Muscle layer of colon (tissue), 2 donors: ENCODE results near the gene NISCH.
"Not testable (repeated sequence)": the region's sequence is repeated elsewhere in the genome, so short reads cannot be mapped to it uniquely, and the experiment has no call there.

Experiments used
- H3K27ac ChIP-seq: one replicate; pipeline ENCODE4 v1.7.0; 2013; ENCODE audit warnings: low read depth, mild to moderate bottlenecking, low read length, moderate library complexity
- H3K27me3 ChIP-seq, 2 donors: one replicate each; pipeline ENCODE4 v1.7.0; 2013; ENCODE audit warnings: low read length in 2 of 2, mild to moderate bottlenecking in 2 of 2; ENCODE audit not compliant: insufficient read depth in 2 of 2, control insufficient read depth in 1 of 2
- H3K36me3 ChIP-seq: one replicate; pipeline ENCODE4 v1.7.0; 2013; ENCODE audit warnings: mild to moderate bottlenecking, low read length; ENCODE audit not compliant: insufficient read depth
- H3K4me1 ChIP-seq: one replicate; pipeline ENCODE4 v1.7.0; 2013; ENCODE audit warnings: mild to moderate bottlenecking, low read length; ENCODE audit not compliant: insufficient read depth
- H3K4me3 ChIP-seq, 2 donors: one replicate each; pipeline ENCODE4 v1.7.0; 2013; ENCODE audit warnings: low read length in 2 of 2, low read depth in 1 of 2, mild to moderate bottlenecking in 1 of 2, moderate library complexity in 1 of 2
- H3K9ac ChIP-seq: one replicate; pipeline ENCODE4 v1.7.0; 2013; ENCODE audit warnings: low read length
- H3K9me3 ChIP-seq: one replicate; pipeline ENCODE4 v1.7.0; 2013; ENCODE audit warnings: mild to moderate bottlenecking, low read length
- donor health status: abdominal sarcoma.
- donor health status: Adenocarcinoma of cecum.

Gene NISCH

GRCh38 chr3:52523386-52524257 is 68.2 kb downstream of the NISCH start:
- Histone ChIP-seq H3K4me3 (no peak overlapping the region), H3K27me3 (no peaks in the 10 kb centered on the region), H3K9me3 (no peaks in the 10 kb centered on the region), H3K4me1 (no peaks in the 10 kb centered on the region), H3K9ac (no peak overlapping the region), H3K27ac (no peak overlapping the region), H3K36me3 (peaks cover 13% of the 10 kb centered on the region)

GRCh38 chr3:52524258-52524751 is 68.9 kb downstream of the NISCH start:
- Histone ChIP-seq H3K27me3 (no peaks in the 10 kb centered on the region), H3K4me3 (no peak overlapping the region), H3K9ac (no peak overlapping the region), H3K9me3 (no peaks in the 10 kb centered on the region), H3K4me1 (no peaks in the 10 kb centered on the region), H3K36me3 (peaks cover 13% of the 10 kb centered on the region), H3K27ac (no peak overlapping the region)

DNA sequence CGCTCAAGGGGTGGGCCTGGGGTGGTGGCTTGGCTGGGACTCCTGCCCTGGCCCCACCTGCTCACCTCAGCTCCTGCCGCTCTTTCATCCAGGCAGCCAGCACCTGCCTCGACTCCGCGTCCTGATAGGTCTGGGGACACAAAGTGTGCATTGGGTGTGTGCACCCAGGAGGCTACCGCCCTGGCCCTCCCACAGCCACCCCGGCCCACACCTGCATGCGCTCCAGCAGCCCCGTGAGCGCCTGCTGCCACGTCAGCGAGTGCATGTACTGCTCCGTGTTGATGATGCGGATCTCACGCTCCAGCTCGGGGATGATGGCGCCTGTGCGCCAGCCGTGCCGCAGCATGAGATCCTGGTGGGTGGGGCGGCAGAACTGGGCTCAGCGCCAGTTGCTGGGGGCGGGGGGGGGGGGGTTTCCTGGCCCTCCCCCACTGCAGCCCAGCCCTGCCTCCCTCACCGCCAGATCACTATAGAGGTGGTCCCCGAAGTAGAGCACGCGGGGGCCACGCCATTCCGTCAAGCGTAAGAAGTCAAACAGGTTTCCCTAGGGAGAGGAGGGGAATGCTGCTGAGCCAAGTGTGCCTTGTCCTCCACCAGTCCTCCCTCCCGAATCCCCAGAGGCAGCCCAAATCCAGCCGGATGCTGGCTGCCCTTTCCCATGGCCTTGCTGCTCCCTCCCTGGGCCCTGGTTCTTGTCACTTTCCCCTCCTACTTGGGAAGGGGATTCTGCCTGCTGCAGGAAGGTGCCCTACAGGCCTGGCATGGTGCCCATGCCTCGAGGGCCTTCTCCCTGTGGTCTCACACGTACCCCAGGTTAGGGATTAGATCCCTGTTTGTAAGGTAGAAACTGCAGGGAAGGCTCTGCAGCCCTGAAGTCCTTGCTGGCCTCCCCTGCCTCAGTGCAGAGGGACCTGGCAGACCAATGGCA is 69.6 kb downstream of the NISCH start:
- Histone ChIP-seq H3K9ac (no peak overlapping the region), H3K27ac (no peak overlapping the region), H3K4me3 (no peak overlapping the region), H3K36me3 (peaks cover 13% of the 10 kb centered on the region), H3K4me1 (no peaks in the 10 kb centered on the region), H3K27me3 (no peaks in the 10 kb centered on the region), H3K9me3 (no peaks in the 10 kb centered on the region)

- Histone ChIP-seq H3K4me1 (no peaks in the 10 kb centered on the region), H3K4me3 (no peak overlapping the region), H3K27ac (no peak overlapping the region), H3K36me3 (peaks cover 13% of the 10 kb centered on the region), H3K27me3 (no peaks in the 10 kb centered on the region), H3K9me3 (no peaks in the 10 kb centered on the region), H3K9ac (no peak overlapping the region)
These were observed 70.5 kb downstream of the NISCH start for GRCh38 chr3:52525680-52526561.

DNA sequence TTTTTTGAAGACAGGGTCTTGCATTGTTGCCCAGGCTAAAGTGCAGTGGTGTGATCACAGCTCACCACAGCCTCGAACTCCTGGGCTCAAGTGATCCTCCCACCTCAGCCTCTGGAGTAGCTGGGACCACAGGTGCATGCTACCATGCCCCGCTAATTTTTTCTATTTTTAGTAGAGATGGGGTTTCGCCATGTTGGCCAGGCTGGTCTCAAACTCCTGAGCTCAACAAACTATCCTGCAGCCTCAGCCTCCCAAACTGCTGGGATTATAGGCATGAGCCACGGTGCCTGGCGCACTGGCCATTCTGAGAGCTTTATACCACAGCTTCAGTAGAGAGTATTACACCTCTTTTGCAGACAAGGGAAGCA is 71.3 kb downstream of the NISCH start:
- peaks cover 13% of the 10 kb centered on the region for H3K36me3 ChIP-seq
- not testable (repeated sequence) for H3K4me3 ChIP-seq, H3K9ac ChIP-seq, H3K27me3 ChIP-seq, H3K27ac ChIP-seq, H3K4me1 ChIP-seq, H3K9me3 ChIP-seq

DNA sequence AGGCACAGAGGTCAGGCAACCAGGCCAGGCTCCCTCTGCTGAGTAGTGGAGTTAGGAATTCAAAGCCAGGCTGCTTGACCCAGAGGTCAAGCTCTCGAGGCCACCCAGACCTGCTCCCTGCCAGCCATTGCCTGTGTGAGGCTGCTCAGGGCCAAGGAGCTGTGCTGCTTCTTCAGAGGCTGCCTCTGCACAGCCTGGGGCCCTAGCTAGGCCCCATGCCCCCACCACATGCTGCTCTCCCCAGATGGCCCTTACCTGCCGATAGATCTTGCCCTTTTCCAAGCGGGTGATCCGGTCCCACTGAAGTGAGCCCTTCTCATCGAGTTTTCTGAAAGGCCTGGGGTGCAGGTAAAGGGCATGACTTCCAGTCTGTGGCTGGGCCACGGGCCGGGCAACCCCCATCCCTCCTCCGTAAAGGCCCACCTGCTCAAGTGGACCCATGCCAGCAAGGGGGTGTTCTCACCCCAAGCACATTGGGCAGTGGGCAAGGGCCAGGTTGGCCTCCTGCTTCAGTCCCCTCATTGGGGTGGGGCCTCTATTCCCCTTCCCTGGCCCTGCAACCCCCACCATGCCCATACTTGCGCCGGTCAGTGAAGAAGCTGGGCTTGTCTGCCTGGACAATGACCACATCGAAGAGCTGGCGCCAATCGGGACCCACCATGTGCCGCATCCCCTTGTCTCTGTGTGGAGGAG is 71.8 kb downstream of the NISCH start:
- Histone ChIP-seq H3K27me3 (no peaks in the 10 kb centered on the region), H3K9me3 (no peaks in the 10 kb centered on the region), H3K4me1 (no peaks in the 10 kb centered on the region), H3K27ac (no peak overlapping the region), H3K4me3 (no peak overlapping the region), H3K9ac (no peak overlapping the region), H3K36me3 (peaks cover 13% of the 10 kb centered on the region)

DNA sequence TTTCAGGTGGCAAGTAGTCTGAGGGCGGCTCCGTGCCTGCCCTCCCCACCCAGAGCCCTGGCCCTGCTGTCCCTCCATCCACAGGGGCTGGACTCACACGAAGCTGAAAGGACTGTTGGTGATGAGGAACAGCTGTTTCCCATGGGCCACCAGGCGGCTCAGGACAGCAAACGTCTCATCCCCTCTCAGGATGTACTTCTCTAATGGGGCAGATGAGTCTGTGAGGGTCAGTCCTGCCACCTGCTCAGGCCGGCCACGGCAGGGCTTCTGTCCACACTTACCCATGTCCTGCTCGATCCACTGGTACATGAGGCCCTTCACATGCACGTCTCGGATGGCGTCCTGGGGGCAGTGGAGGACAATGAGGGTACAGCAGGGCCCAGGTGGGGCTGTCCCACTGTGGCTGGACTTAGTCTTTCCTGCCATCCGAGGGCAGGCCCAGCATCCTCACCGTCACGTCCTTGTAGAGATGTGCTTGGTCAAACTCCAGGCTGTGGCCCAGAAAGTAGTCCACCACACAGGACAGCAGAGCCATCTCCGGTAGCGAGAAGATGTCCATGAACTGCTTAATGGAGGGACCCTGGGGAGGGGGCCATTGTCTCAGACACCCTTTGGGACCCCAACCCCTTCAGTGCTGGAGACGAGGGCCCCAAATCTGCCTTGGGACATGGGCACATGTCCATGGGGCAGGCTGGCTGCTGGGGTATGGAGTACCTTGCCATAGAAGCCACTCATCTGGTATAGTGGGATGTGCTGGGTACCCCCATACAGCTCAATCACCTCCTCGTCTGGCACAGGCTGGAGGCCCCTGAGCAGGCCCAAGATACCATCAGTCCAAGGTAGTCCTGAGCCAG is 72.6 kb downstream of the NISCH start:
- peaks cover 4% of the 10 kb centered on the region for H3K4me1 ChIP-seq
- H3K4me3 ChIP-seq = no peak overlapping the region
- no peak overlapping the region for H3K27ac ChIP-seq
- H3K36me3 ChIP-seq = peaks cover 13% of the 10 kb centered on the region
- no peak overlapping the region for H3K9ac ChIP-seq
- H3K27me3 ChIP-seq = no peaks in the 10 kb centered on the region
- H3K9me3 ChIP-seq = no peaks in the 10 kb centered on the region

GRCh38 chr3:52528586-52529375 is 73.4 kb downstream of the NISCH start:
- Histone ChIP-seq H3K27ac (no peak overlapping the region), H3K27me3 (no peaks in the 10 kb centered on the region), H3K4me3 (no peak overlapping the region), H3K9ac (no peak overlapping the region), H3K36me3 (peaks cover 12% of the 10 kb centered on the region), H3K4me1 (peaks cover 4% of the 10 kb centered on the region), H3K9me3 (no peaks in the 10 kb centered on the region)

GRCh38 chr3:52529376-52530333 is 74.3 kb downstream of the NISCH start:
- Histone ChIP-seq H3K36me3 (peaks cover 5% of the 10 kb centered on the region), H3K4me3 (no peak overlapping the region), H3K27ac (no peak overlapping the region), H3K27me3 (no peaks in the 10 kb centered on the region), H3K9me3 (no peaks in the 10 kb centered on the region), H3K4me1 (peaks cover 5% of the 10 kb centered on the region), H3K9ac (no peak overlapping the region)
